C4-2B (cell line): ENCODE results near the gene TMPRSS9.
A peak's percentile ranks its signal among the peaks of the same experiment; 100 is the strongest.

Source experiments
- H3K27ac ChIP-seq: fragments of 450-650 bp; 2 replicates; pipeline ENCODE4 v1.5.1; 2017
- ZFX ChIP-seq: fragments of 450-650 bp; IDR thresholded peaks from 2 replicates; pipeline ENCODE4 v1.6.1; 2017
- TF ChIP-seq, protein P1 (sequence below): fragments of 450-650 bp; conservative IDR thresholded peaks from 2 replicates; pipeline ENCODE4 v1.5.1; 2017; ENCODE audit warnings: mild to moderate bottlenecking

TMPRSS9 gene

DNA sequence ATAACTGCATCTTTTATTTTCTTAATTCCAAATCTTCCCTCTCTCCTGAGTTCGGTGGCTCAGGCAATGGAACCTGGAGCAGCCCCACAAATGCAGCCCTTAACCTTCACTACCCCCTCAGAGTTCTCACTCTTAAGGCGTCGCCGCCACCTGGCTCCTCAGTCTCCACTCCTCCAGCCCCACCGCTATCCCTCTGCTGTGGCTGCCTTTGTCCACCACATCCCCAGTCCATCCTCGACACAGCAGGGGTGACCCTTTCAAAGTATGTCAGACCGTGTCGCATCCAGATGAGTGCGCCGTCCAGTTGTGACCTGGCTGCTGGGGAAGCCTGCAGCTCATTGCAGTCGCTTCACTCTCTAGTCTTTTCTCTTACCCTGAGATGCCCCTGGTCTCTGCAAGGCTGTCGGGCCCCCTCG lies 30.6 kb upstream of the TMPRSS9 start:
- TF ChIP-seq, protein P1, sequence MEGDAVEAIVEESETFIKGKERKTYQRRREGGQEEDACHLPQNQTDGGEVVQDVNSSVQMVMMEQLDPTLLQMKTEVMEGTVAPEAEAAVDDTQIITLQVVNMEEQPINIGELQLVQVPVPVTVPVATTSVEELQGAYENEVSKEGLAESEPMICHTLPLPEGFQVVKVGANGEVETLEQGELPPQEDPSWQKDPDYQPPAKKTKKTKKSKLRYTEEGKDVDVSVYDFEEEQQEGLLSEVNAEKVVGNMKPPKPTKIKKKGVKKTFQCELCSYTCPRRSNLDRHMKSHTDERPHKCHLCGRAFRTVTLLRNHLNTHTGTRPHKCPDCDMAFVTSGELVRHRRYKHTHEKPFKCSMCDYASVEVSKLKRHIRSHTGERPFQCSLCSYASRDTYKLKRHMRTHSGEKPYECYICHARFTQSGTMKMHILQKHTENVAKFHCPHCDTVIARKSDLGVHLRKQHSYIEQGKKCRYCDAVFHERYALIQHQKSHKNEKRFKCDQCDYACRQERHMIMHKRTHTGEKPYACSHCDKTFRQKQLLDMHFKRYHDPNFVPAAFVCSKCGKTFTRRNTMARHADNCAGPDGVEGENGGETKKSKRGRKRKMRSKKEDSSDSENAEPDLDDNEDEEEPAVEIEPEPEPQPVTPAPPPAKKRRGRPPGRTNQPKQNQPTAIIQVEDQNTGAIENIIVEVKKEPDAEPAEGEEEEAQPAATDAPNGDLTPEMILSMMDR = no peak
- no peak for TF ChIP-seq ZFX
- peak overlapping the region; percentile 91 for H3K27ac ChIP-seq

DNA sequence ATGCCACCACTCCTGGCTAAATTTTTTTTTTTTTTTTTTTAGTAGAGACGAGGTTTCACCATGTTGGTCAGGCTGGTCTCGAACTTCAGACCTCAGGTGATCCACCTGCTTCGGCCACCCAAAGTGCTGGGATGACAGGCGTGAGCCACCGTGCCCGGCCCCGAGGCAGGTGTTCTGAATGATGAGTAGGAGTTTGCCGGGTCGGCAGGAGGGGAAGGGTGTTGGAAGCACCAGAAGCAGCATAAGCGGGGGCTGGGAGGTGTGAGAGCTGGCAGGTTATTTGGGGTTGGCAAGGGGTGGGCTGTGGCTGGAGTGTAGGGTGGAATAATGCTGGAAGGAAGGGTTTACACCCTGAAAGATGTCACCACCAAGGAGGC lies 29.8 kb upstream of the TMPRSS9 start:
- H3K27ac ChIP-seq = no peak overlapping the region
- TF ChIP-seq, protein P1 = no peak

DNA sequence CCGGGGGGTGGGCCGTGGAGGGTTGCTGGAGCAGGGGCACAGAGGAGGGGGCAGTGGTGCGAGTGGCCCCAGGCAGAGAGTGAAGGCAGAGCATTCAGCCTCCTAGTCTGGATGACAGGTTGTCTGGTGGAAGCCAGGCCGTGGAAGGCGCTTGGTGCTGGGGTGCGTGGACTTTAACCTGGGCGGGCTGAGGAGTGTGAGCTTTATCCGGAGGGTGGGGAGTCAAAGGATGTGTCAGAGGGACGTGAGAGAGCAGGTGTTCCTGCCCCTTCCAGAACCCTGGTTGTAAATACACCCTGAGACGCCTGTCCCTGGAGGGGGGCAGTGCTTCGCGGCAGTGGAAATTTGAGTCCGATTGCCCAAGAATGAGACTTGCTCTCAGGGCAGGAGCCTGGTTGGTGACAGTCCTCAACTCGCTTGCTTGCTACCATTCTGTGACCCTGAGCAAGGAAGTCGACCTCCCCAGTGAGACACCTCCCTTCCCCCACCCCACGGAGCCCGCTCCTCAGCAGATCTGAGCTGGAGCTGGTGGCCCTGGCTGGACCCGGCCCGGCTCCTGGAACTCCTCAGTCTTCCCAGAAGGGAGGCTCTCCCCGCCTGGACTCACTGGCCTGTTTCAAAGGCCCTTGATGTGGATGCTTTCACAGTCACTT lies 29.3 kb upstream of the TMPRSS9 start:
- no peak overlapping the region for H3K27ac ChIP-seq
- no peak for TF ChIP-seq ZFX
- TF ChIP-seq, protein P1 = no peak

DNA sequence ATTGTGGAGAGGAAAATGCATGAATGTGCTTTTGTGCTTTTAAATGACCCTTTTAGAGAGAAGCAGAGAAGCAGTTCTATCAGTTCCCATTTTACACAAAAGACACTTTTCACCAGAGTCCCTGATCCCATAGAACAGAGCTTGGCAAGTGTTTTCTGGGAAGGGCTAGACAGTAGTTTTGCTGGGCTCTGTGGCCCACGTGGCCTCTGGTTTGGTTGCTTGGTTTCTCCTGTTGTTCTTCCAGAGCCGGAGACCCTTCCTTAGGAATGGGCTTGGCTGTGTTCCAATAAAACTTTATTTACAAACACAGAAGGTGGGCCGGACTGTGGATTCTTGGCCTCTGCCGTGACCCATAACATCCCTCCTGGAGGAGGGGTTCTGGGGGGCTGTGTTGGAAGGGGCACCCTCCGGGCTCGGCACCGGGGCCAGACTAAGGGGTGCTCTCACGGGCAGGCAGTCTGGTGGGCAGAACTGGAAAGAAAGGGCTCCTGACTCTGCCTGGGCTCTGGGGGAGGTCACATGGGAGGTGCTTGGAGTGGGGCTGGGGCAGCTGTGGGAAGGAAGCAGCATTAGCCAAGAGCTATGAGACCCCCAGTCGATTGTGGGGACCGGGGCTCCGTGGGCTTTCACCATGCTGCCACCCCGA lies 28.3 kb upstream of the TMPRSS9 start:
- no peak overlapping the region for H3K27ac ChIP-seq
- TF ChIP-seq, protein P1 = no peak
- TF ChIP-seq ZFX = no peak

DNA sequence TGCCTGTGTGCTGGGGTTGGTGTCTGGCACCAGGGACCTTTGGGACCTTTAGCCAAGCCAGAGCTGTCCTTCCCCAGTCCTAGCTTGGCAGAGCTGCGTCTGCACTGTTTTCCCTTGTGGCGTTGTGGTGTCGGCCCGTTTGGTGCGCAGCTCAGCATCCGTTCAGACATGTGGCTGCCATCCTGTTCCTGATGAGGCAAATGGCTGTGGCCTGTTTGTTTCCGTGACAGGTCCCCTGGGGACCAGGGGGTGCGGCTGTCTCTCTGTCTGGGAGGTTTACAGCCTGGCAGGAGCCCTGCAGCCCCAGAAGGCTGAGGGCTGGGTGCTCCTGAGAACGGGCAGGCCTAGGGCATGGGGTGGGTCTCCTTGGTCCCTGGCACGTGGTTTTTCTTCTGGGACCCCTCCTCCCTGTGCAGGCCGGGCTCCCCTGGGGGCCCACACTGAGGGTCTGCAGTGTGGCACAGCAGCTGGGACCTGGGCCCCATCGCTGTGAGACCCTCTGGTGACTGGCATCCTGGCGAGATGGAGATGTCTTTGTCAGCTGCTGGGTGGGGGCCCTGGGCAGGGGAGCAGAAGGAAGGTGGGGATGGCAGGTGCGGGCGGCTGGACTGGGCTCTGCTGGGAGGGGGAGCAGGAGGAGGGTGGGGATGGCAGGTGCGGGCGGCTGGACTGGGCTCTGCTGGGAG lies 27.6 kb upstream of the TMPRSS9 start:
- no peak for TF ChIP-seq ZFX
- TF ChIP-seq, protein P1 = no peak
- no peak overlapping the region for H3K27ac ChIP-seq

DNA sequence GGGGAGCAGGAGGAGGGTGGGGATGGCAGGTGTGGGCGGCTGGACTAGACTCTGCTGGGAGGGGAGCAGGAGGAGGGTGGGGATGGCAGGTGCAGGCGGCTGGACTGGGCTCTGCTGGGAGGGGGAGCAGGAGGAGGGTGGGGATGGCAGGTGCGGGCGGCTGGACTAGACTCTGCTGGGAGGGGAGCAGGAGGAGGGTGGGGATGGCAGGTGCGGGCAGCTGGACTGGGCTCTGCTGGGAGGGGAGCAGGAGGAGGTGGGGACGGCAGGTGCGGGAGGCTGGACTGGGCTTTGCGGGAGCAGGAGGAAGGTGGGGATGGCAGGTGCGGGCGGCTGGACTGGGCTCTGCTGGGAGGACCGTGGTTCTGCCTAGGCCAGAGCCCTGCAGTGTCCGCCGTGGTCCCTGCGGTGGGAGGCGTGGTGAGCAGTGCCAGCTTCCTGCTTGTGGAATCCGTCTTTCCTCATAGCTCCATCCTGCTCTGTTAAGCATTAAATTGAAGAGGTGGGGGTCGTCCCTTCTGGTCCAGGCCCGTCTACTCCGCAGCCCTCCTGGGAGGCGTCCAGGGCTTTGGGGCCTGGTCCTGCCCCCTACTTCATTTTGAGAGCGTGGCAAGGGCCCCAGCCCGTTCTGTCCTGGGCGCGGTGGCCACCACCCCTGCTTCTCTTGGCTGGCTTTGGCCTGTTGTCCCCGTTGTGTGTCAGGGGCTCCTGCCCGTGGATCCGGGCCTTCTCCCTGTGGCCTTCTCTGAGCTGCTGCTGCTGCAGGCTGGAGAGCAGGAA lies 26.8 kb upstream of the TMPRSS9 start:
- TF ChIP-seq, protein P1 = no peak
- no peak for TF ChIP-seq ZFX
- no peak overlapping the region for H3K27ac ChIP-seq

DNA sequence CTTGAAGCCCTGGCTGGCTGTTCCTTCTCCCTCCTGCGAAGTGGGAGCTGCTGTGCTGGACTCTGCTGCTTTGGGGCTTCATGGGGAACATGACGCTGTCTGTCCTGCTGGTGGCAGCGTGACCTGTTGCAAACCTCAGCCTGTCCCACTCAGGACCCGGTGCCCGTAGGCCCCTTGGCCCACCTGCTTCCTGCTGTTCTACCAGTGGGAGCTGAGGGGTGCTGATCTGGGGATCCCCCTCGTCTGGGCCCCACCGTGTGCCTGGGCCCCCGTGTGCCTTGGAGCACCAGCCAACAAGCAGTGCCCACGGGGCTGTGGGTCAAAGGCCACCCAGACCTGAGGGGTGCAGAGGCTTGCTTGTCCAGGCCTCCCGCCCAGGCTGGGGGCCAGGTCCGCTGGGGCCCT lies 26.3 kb upstream of the TMPRSS9 start:
- H3K27ac ChIP-seq = no peak overlapping the region
- no peak for TF ChIP-seq ZFX
- TF ChIP-seq, protein P1 = no peak
